Mesodermal cell (in vitro differentiated cells): ENCODE data around the gene HADHA.
A peak's percentile ranks its signal among the peaks of the same experiment; 100 is the strongest.

Experiments used
- H3K27ac ChIP-seq: 2 replicates; pipeline ENCODE4 v1.7.0; 2013; ENCODE audit warnings: mild to moderate bottlenecking, low read depth, low read length, moderate library complexity; ENCODE audit not compliant: severe bottlenecking
- H3K36me3 ChIP-seq: 2 replicates; pipeline ENCODE4 v1.7.1; 2013; ENCODE audit warnings: mild to moderate bottlenecking, low read length, moderate library complexity; ENCODE audit not compliant: control insufficient read depth, insufficient read depth
- H3K4me1 ChIP-seq: one replicate; pipeline ENCODE4 v1.7.1; 2013; ENCODE audit warnings: mild to moderate bottlenecking, low read length; ENCODE audit not compliant: insufficient read depth, control insufficient read depth, poor library complexity, severe bottlenecking
- H3K4me3 ChIP-seq: 2 replicates; pipeline ENCODE4 v1.7.0; 2013; ENCODE audit warnings: low read length, control low read depth, mild to moderate bottlenecking; ENCODE audit not compliant: insufficient read depth, poor library complexity, severe bottlenecking; ENCODE audit errors: extremely low read depth
- H3K9me3 ChIP-seq: 2 replicates; pipeline ENCODE4 v1.7.1; 2013; ENCODE audit warnings: mild to moderate bottlenecking, low read length, moderate library complexity; ENCODE audit not compliant: control insufficient read depth
- WGBS, 2 experiments: methylation state at CpG; one replicate each; pipeline ENCODE4 v1.1.5; 2013; ENCODE audit warnings: missing lambda C conversion rate in 2 of 2; ENCODE audit not compliant: insufficient coverage in 2 of 2; 5-methylcytosine and 5-hydroxymethylcytosine counted together

The HADHA gene

DNA sequence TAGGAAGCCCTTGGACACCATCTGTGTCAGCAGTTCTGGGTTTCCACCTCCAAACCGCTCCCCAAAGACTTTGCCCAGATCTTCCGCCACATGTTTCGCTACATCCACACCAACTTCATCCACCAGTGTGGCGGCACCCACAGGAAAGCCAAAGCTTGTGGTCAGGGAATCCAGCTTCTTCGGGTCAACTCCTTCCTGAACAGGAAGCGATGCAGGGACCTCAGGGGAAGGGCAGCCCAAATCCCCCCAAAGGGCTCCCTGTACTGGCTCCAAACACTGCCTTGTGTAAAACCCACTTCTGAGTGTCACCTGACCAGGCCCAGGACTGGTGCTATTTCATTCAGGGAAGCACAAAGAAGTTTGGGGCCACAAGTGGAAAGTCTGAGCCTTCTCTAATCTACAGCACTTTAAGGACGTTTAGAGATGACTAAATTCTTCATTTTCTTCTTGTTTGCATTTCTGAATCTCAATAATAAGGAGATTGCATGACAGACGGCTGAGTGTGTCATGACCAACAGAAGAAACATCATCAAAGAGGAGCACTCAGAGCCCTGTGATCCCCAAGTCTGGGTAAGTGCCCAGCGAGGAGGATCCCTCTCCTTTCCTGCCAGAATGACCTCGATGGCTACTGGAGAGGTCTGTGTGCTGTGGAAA, 50.7 kb downstream of the HADHA start:
- Histone ChIP-seq H3K9me3 (no peaks in the 10 kb centered on the region), H3K4me1 (no peaks in the 10 kb centered on the region), H3K4me3 (no peak overlapping the region), H3K36me3 (peaks cover 91% of the 10 kb centered on the region), H3K27ac (no peak overlapping the region)
- WGBS, 2 experiments = 95 to 98% methylated on average over 4 to 9 of the region's 10 CpGs

DNA sequence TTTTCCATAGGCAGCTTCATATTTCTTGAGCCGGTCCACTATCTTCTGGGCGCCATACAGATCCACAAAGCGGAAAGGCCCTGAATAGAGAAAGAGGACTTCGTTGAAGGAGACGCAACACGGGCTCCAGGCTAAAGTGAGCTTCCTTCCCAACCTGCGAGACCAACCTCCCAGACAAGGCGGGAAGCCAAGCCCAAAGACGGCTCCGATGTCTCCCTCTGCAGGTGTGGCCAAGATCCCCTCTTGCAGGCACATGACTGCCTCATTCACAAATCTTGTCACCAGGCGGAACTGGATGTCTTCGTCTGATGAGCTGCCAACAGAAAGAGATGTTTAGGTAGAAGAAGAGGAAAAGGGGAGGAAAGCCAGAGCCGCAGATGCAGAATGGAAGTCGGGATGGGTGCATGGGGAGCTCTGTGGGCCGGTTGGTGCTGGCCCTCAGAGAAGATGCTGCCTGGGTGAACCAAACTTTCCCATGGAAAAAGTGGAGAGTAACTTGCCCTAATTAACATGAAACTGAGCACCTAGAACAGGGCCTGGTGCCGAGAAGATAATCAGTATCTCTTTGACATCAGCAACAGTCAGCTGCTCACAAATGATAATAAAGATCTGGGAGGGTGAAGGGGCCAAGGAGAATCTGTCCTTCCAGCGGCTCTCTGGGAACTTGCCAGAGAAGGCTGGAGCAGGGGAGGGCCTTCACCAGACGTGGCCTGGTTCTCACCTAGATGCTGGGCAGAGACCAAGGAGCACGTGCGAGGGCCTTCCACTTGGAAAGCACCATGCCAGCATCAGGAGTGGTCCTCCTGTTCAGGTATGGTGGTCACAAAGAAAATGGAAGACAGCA, 52.9 kb downstream of the HADHA start:
- Histone ChIP-seq H3K27ac (no peak overlapping the region), H3K4me3 (no peak overlapping the region), H3K36me3 (peaks cover 78% of the 10 kb centered on the region), H3K9me3 (no peaks in the 10 kb centered on the region), H3K4me1 (no peaks in the 10 kb centered on the region)
- 95 to 96% methylated on average over 17 to 20 of the region's 20 CpGs for WGBS, 2 experiments

DNA sequence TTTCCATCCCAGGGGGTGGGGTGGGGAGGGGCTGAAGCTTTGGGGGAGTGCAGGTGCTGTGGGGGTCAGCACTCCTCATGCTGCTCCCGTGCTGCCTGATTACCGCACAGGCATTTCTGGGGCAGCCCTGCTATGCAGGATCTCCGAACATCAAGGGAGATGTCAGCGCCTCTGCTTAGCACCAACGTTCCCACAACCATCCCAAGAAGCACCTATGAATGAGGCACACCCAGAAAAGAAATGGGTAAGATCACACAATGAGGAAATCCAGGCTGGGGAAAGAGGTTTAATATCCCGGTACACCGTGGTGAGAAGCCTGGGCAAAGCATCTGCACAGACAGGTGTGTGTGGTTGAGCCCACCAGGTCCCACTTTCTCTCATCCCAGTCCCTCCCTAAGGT, 54.1 kb downstream of the HADHA start:
- 96 to 100% methylated on average over 3 to 4 of the region's 7 CpGs for WGBS, 2 experiments
- Histone ChIP-seq H3K27ac (no peak overlapping the region), H3K36me3 (peaks cover 66% of the 10 kb centered on the region)

DNA sequence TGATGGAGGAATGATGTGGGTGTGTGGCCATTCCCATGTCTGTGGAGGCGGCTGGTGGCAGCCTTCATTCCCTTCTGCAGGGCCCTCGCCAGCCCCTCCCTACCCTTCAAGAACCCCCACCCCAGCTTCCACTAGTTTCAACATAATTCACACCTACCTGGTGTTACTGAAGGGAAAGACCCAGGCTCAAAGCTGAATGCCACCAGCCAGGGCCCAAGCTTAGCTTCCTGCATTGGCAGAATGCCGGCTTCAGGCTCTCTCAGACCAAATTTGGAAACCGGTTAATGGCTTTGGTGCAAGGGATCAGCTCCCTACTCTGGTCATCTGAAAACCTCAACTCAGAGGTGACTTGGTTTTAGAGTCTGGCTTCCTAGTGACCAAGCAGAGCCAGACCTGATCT, 54.7 kb downstream of the HADHA start:
- WGBS, 2 experiments = 80 to 96% methylated on average over 1 to 2 of the region's 4 CpGs

More for the DNA sequence above, 54.1 kb downstream of the HADHA start:
- no peak overlapping the region for H3K4me3 ChIP-seq
- H3K4me1 ChIP-seq = no peaks in the 10 kb centered on the region
- H3K9me3 ChIP-seq = no peaks in the 10 kb centered on the region

DNA sequence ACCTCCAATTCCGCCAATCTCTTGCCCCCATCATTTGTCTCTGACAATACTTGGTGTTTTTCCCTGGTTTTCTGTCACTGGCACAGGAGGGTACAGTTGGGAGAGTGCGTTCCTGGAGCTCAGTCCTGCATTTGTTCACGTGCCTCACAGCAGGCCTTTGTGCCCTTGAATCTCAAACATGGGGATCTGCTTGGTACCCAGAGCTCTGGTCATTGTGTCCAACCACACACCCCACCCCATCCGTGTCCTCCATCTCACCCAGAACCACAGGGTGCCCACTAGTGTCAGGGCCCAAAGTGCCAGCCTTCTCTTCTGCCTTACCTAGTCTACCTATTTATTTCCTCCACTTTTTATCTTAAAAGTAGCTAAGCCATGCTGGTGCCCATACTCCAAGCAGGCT, 55.3 kb downstream of the HADHA start:
- H3K4me3 ChIP-seq = no peak overlapping the region
- no peaks in the 10 kb centered on the region for H3K4me1 ChIP-seq
- WGBS, 2 experiments = 85 to 100% methylated on average over 3 to 4 of the region's 4 CpGs
- peaks cover 54% of the 10 kb centered on the region for H3K36me3 ChIP-seq
- no peak overlapping the region for H3K27ac ChIP-seq
- no peaks in the 10 kb centered on the region for H3K9me3 ChIP-seq

More for the DNA sequence above, 54.7 kb downstream of the HADHA start:
- H3K4me1 ChIP-seq = no peaks in the 10 kb centered on the region
- peaks cover 60% of the 10 kb centered on the region for H3K36me3 ChIP-seq
- no peak overlapping the region for H3K4me3 ChIP-seq
- H3K27ac ChIP-seq = no peak overlapping the region
- no peaks in the 10 kb centered on the region for H3K9me3 ChIP-seq

DNA sequence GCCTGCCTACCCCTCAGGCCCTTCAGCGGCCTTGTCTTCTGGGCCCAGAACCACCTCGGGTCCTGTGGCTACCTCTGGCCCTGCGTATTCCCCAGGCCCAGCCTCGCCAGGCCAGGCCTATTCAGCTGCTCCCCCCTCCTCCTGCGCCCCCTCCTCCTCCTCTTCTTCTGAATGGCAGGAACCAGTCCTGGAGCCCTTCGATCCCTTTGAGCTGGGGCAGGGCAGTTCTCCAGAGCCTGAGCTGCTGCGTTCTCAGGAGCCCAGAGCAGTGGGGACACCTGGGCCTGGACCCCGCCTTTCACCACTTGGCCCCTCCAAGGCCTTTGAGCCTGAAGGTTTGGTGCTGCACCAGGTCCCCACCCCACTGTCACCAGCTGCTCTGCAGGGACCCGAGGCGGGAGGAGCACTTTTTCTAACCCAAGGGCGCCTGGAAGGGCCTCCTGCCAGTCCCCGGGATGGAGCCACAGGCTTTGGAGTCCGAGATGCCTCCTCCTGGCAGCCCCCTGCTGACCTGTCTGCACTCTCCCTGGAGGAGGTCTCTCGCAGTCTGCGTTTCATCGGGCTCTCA, 56.8 kb downstream of the HADHA start:
- H3K9me3 ChIP-seq = no peaks in the 10 kb centered on the region
- H3K36me3 ChIP-seq = peaks cover 39% of the 10 kb centered on the region
- H3K27ac ChIP-seq = no peak overlapping the region
- H3K4me1 ChIP-seq = no peaks in the 10 kb centered on the region
- WGBS, 2 experiments = 93 to 95% methylated on average over 14 to 15 of the region's 16 CpGs
- H3K4me3 ChIP-seq = no peak overlapping the region

DNA sequence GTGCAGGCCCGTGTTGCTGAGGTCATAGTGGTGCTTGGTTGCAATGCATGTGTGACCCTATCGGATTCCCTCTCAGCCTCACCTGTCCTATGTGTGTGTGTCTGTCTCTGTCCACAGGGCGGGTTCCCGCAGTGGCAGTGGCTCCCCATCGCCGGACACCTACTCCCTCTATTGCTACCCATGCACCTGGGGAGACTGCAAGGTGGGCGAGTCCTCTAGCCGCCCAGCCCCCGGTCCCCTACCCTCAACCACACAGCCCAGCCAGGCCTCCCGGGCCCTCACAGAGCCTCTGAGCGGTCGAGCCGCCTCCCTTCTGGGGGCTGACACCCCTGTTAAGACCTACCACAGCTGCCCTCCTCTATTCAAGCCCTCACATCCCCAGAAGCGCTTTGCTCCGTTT, 57.3 kb downstream of the HADHA start:
- 94 to 100% methylated on average over 3 to 13 of the region's 15 CpGs for WGBS, 2 experiments
- no peaks in the 10 kb centered on the region for H3K9me3 ChIP-seq
- H3K36me3 ChIP-seq = peaks cover 35% of the 10 kb centered on the region
- H3K4me3 ChIP-seq = no peak overlapping the region
- H3K27ac ChIP-seq = no peak overlapping the region
- no peaks in the 10 kb centered on the region for H3K4me1 ChIP-seq

DNA sequence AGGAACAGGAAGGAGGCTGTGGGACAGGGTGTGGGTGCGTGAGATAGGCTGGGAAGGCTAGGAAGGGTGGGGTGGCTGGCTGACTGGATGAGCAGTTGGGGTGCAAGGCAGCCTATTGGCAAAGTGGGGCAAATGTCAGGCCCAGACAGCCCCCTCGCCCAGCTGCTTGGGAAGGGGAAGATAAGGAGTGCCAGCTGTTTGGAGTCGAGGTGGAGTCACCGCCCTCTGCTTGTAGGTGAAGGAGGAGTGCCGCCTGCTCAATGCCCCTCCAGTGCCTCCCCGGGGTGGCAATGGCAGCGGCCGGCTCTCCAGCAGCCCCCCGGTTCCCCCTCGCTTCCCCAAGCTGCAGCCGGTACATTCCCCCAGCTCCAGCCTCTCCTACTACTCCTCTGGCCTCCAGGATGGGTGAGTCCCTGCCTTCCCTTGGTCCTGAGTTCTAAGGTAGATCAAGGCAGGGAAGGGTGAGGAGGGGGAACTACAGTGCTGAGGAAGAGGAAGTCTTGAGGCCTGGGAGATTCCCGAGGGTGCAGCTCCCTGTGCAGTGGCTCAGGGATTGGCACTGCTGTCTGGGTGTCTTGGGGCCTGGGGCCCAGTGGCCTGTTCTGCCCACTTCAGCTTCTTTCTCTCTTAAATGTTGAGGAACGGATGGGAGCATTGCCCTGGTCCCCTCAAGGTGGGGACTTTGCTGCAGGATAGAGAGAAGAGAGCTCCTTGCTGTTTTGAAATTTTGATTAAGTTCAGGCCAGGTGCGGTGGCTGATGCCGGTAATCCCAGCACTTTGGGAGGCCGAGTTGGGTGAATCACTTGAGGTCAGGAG, 58.3 kb downstream of the HADHA start:
- 92 to 95% methylated on average over 10 to 14 of the region's 16 CpGs for WGBS, 2 experiments
- H3K9me3 ChIP-seq = no peaks in the 10 kb centered on the region
- H3K4me3 ChIP-seq = no peak overlapping the region

DNA sequence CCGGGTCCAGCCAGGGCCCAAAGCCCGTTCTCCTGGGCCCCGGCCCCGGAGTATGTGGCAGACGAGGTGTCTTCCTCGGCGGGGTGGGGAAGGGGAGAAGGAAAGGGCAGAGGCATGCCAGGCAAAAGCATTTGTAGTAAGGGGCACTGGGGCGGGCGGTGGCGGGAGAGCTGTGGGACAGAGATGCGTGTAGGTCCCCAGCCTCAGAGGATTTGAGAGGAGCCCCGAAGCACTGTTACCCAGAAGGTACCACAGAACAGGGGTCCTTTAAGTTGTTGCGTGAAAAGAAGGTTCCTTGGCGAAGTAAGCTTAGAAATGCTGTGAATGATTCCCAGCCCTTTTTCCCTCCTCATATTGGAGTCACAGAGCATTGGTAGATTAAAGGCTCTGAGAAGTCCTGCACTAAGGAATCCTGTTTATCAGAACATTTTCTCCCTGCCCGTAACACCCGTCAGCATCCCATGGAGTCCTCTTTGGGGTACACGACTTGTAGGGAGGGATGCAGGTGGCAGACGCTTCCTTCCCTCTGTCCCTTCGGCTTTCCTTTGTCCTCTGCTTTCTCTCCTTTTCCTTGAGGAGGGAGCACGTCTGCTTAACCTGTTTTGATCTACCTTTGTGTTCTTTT, 59.0 kb downstream of the HADHA start:
- H3K36me3 ChIP-seq = peaks cover 18% of the 10 kb centered on the region
- no peak overlapping the region for H3K27ac ChIP-seq
- 61 to 87% methylated on average over 10 to 14 of the region's 20 CpGs for WGBS, 2 experiments
- H3K4me3 ChIP-seq = peak overlapping the region; percentile 42
- no peaks in the 10 kb centered on the region for H3K9me3 ChIP-seq
- H3K4me1 ChIP-seq = no peaks in the 10 kb centered on the region

More for the DNA sequence above, 58.3 kb downstream of the HADHA start:
- Histone ChIP-seq H3K36me3 (peaks cover 25% of the 10 kb centered on the region), H3K4me1 (no peaks in the 10 kb centered on the region), H3K27ac (no peak overlapping the region)
